ENCODE results near the gene MIAT. TPM values are rescaled to one million over a fixed set of nuclear protein-coding genes. Genes with fewer than 3 reads are reported as not detected.

Gene MIAT
- polyA plus RNA-seq, 2 of the 4 experiments (the other 2 are of a cell fraction): 1.5 to 2.2 TPM

GRCh38 chr22:26617271-26618199, 39.9 kb upstream of the MIAT start, which contains the start of gene CRYBB1:
Gene CRYBB1, minus strand, starts transcription at chr22:26618027. Its CDS starts 1,708 bp downstream, at chr22:26616319.
- DNase-seq (ENCODE audit: low read depth in 1 of 2, low spot score in 1 of 2) (no peak), ATAC-seq (no peak; a peak in 1 of 6 replicates), FAIRE-seq (no peak)
- Histone ChIP-seq H3K27ac (no peak within 1 kb of the TSS), H3K4me3 (no peak within 1 kb of the TSS), H3K4me1 (no peaks in the 10 kb centered on the region), H3K9me3 (no peaks in the 10 kb centered on the region), H3K4me2 (no peak within 1 kb of the TSS)
- ChIA-PET POLR2A (no interaction called here), CTCF (interaction anchor here (0.6 to 1.0 kb wide), 2 partner anchors 15 to 113 kb away, joined by 3 read pairs; no protein-coding TSS in a partner anchor)
- WGBS (ENCODE audit: missing lambda C conversion rate): 55% methylated on average over 7 of the region's 7 CpGs
- TF ChIP-seq ATOH8 (CRISPR knock-in tag; IDR thresholded peaks at IDR 0.05; ENCODE audit: low read depth): no peak
- TF ChIP-seq POLR2A (IDR thresholded peaks at IDR 0.05; ENCODE audit: low read length): no peak
- no peak for TF ChIP-seq HDAC2 (IDR thresholded peaks at IDR 0.05)
- TF ChIP-seq PBX3 (IDR thresholded peaks at IDR 0.05): no peak
- TF ChIP-seq ELK1 (IDR thresholded peaks at IDR 0.05; ENCODE audit: low read depth, low read length): no peak
- TF ChIP-seq EP300 (IDR thresholded peaks at IDR 0.05): no peak
- no peak for TF ChIP-seq CTCF (IDR thresholded peaks at IDR 0.05)
- no peak for TF ChIP-seq EHMT2 (IDR thresholded peaks at IDR 0.05; ENCODE audit: low read depth)
- no peak for TF ChIP-seq CHD2 (IDR thresholded peaks at IDR 0.05; ENCODE audit: low read length, partially characterized antibody)
- no peak for TF ChIP-seq NR3C1 (IDR thresholded peaks at IDR 0.05)
- no peak for TF ChIP-seq NPAS2 (CRISPR knock-in tag; IDR thresholded peaks at IDR 0.05; ENCODE audit: borderline replicate concordance)
- TF ChIP-seq ZSCAN20 (CRISPR knock-in tag; IDR thresholded peaks at IDR 0.05): no peak
- no peak for TF ChIP-seq HOXB13 (CRISPR knock-in tag; IDR thresholded peaks at IDR 0.05; ENCODE audit: low read depth)
- no peak for TF ChIP-seq BCL3 (IDR thresholded peaks at IDR 0.05)
- TF ChIP-seq E2F6 (IDR thresholded peaks at IDR 0.05; ENCODE audit: borderline replicate concordance, low read depth): no peak
- no peak for TF ChIP-seq KDM5A (IDR thresholded peaks at IDR 0.05)
- no peak for TF ChIP-seq CBX8 (IDR thresholded peaks at IDR 0.05)
- TF ChIP-seq HEYL (CRISPR knock-in tag; IDR thresholded peaks at IDR 0.05): no peak
- no peak for TF ChIP-seq MYC (IDR thresholded peaks at IDR 0.05; ENCODE audit: borderline replicate concordance, low read length)
- no peak for TF ChIP-seq MAZ (IDR thresholded peaks at IDR 0.05; ENCODE audit: borderline replicate concordance, low read depth, low read length)

Measured in A549 (cell line).